H9 (cell line): ENCODE data around the gene NQO1. TPM values are rescaled to one million over a fixed set of nuclear protein-coding genes. Genes with fewer than 3 reads are reported as not detected.
A peak's percentile ranks its signal among the peaks of the same experiment; 100 is the strongest.

Experiments
- DNase-seq: peaks from one replicate; pipeline ENCODE4 v3.0.0-alpha.2; 2017
- H2AFZ ChIP-seq: one replicate; pipeline ENCODE4 v1.6.1; 2013; ENCODE audit warnings: mild to moderate bottlenecking, low read length, control low read depth, moderate library complexity
- H2AK5ac ChIP-seq: 2 replicates; pipeline ENCODE4 v1.6.1; 2013; ENCODE audit warnings: low read length, control low read depth, mixed read lengths; ENCODE audit not compliant: insufficient read length
- H2BK120ac ChIP-seq: one replicate; pipeline ENCODE4 v1.6.1; 2013; ENCODE audit warnings: low read depth, mild to moderate bottlenecking, low read length, control low read depth, inconsistent platforms; ENCODE audit not compliant: poor library complexity, severe bottlenecking
- H2BK12ac ChIP-seq: 2 replicates; pipeline ENCODE4 v1.6.1; 2013; ENCODE audit warnings: low read length, control low read depth, mixed read lengths, low read depth; ENCODE audit not compliant: insufficient read length
- H2BK15ac ChIP-seq: 2 replicates; pipeline ENCODE4 v1.6.1; 2013; ENCODE audit warnings: low read depth, low read length, control low read depth
- H2BK20ac ChIP-seq: one replicate; pipeline ENCODE4 v1.6.1; 2013; ENCODE audit warnings: low read depth, mild to moderate bottlenecking, low read length, control low read depth, inconsistent platforms; ENCODE audit not compliant: poor library complexity, severe bottlenecking
- H2BK5ac ChIP-seq: 2 replicates; pipeline ENCODE4 v1.6.1; 2013; ENCODE audit warnings: low read length, control low read depth, mixed read lengths; ENCODE audit not compliant: insufficient read length
- H3K14ac ChIP-seq: 2 replicates; pipeline ENCODE4 v1.6.1; 2013; ENCODE audit warnings: low read length, control low read depth; ENCODE audit not compliant: insufficient read depth
- H3K18ac ChIP-seq: 2 replicates; pipeline ENCODE4 v1.6.1; 2013; ENCODE audit warnings: low read depth, mild to moderate bottlenecking, mixed read lengths, low read length, control low read depth; ENCODE audit not compliant: insufficient read length
- H3K23ac ChIP-seq: 2 replicates; pipeline ENCODE4 v1.6.1; 2013; ENCODE audit warnings: low read length, control low read depth, mixed read lengths, low read depth; ENCODE audit not compliant: insufficient read length
- H3K23me2 ChIP-seq: 2 replicates; pipeline ENCODE4 v1.6.1; 2013; ENCODE audit warnings: low read depth, mild to moderate bottlenecking, mixed read lengths, low read length, control low read depth; ENCODE audit not compliant: insufficient read length, poor library complexity, severe bottlenecking
- H3K27ac ChIP-seq: 2 replicates; pipeline ENCODE4 v1.5.1; 2013; ENCODE audit warnings: low read length, control low read depth, mixed read lengths, low read depth; ENCODE audit not compliant: insufficient read length
- H3K27me3 ChIP-seq: 2 replicates; pipeline ENCODE4 v1.6.1; 2013; ENCODE audit warnings: low read length, control low read depth, inconsistent platforms; ENCODE audit not compliant: insufficient read depth
- H3K4ac ChIP-seq: 2 replicates; pipeline ENCODE4 v1.6.1; 2013; ENCODE audit warnings: low read depth, mild to moderate bottlenecking, control low read depth, inconsistent platforms, low read length, moderate library complexity
- H3K4me1 ChIP-seq: 2 replicates; pipeline ENCODE4 v1.6.1; 2013; ENCODE audit warnings: low read length, control low read depth, inconsistent platforms; ENCODE audit not compliant: insufficient read depth
- H3K4me2 ChIP-seq: 2 replicates; pipeline ENCODE4 v1.6.1; 2013; ENCODE audit warnings: low read length, control low read depth, mixed read lengths; ENCODE audit not compliant: insufficient read length, insufficient read depth
- H3K56ac ChIP-seq: 2 replicates; pipeline ENCODE4 v1.6.1; 2013; ENCODE audit warnings: low read depth, mild to moderate bottlenecking, mixed read lengths, low read length, control low read depth; ENCODE audit not compliant: insufficient read length
- H3K79me1 ChIP-seq: 2 replicates; pipeline ENCODE4 v1.6.1; 2013; ENCODE audit warnings: low read depth, mild to moderate bottlenecking, moderate library complexity, low read length, control low read depth, inconsistent platforms; ENCODE audit not compliant: insufficient read depth, poor library complexity, severe bottlenecking
- H3K79me2 ChIP-seq: 2 replicates; pipeline ENCODE4 v1.6.1; 2013; ENCODE audit warnings: low read length, control low read depth, inconsistent platforms; ENCODE audit not compliant: insufficient read depth
- H3K9ac ChIP-seq: 2 replicates; pipeline ENCODE4 v1.6.1; 2013; ENCODE audit warnings: low read length, control low read depth, mixed read lengths; ENCODE audit not compliant: insufficient read length; ENCODE audit errors: extremely low read depth
- H3K9me3 ChIP-seq: one replicate; pipeline ENCODE4 v1.6.1; 2013; ENCODE audit warnings: low read depth, low read length, inconsistent platforms; ENCODE audit not compliant: control insufficient read depth
- H3T11ph ChIP-seq: one replicate; pipeline ENCODE4 v1.6.1; 2013; ENCODE audit warnings: mild to moderate bottlenecking, low read length, control low read depth, inconsistent platforms
- H4K20me1 ChIP-seq: one replicate; pipeline ENCODE4 v1.6.1; 2013; ENCODE audit not compliant: control insufficient read depth, insufficient read length, insufficient read depth
- H4K5ac ChIP-seq: 2 replicates; pipeline ENCODE4 v1.6.1; 2013; ENCODE audit warnings: low read depth, mild to moderate bottlenecking, mixed read lengths, low read length, control low read depth; ENCODE audit not compliant: insufficient read length
- H4K8ac ChIP-seq: replicated peaks from 2 replicates; pipeline ENCODE4 v1.6.1; 2013; ENCODE audit warnings: low read length, control low read depth, mixed read lengths, low read depth; ENCODE audit not compliant: insufficient read length
- H4K91ac ChIP-seq: 2 replicates; pipeline ENCODE4 v1.6.1; 2013; ENCODE audit warnings: low read depth, mild to moderate bottlenecking, moderate library complexity, mixed read lengths, low read length, control low read depth; ENCODE audit not compliant: insufficient read length
- H3K27ac Mint-ChIP-seq, 3 experiments: 2 replicates in 2 of 3; 3 replicates in 1 of 3; pipeline ENCODE4 v1.8.0; 2020 to 2021; ENCODE audit warnings: mixed read lengths in 3 of 3, mild to moderate bottlenecking in 1 of 3, moderate library complexity in 1 of 3
- H3K27me3 Mint-ChIP-seq: 2 replicates; pipeline ENCODE4 v1.8.0; 2021; ENCODE audit warnings: low read depth, mild to moderate bottlenecking, moderate library complexity, mixed read lengths
- H3K36me3 Mint-ChIP-seq, 3 experiments: 2 replicates in 2 of 3; 3 replicates in 1 of 3; pipeline ENCODE4 v1.8.0; 2020 to 2021; ENCODE audit warnings: low read depth in 3 of 3, mixed read lengths in 3 of 3; ENCODE audit not compliant: insufficient read depth in 1 of 3
- H3K4me1 Mint-ChIP-seq, 2 experiments: 2 replicates each; pipeline ENCODE4 v1.8.0; 2020; ENCODE audit warnings: mixed read lengths in 2 of 2
- H3K4me3 Mint-ChIP-seq, 2 experiments: 2 replicates in 1 of 2; 3 replicates in 1 of 2; pipeline ENCODE4 v1.8.0; 2020 to 2021; ENCODE audit warnings: mild to moderate bottlenecking in 2 of 2, mixed read lengths in 2 of 2, moderate library complexity in 1 of 2
- H3K9me3 Mint-ChIP-seq, 2 experiments: 2 replicates in 1 of 2; 3 replicates in 1 of 2; pipeline ENCODE4 v1.8.0; 2020; ENCODE audit warnings: mild to moderate bottlenecking in 2 of 2, mixed read lengths in 2 of 2, moderate library complexity in 1 of 2
- CTCF ChIP-seq: fragments of 200-600 bp; sonication (generic); conservative IDR thresholded peaks from 3 replicates; pipeline ENCODE4 v1.8.0; 2021; ENCODE audit warnings: antibody characterized with exemption, mild to moderate bottlenecking
- WGBS: extraction: QIAGEN DNeasy Blood & Tissue Kit; methylation state at CpG from one replicate; pipeline ENCODE4 v1.1.7; 2013; ENCODE audit warnings: missing lambda C conversion rate, low lambda C conversion rate, mixed read lengths; ENCODE audit not compliant: insufficient read length; ENCODE audit errors: extremely low coverage; 5-methylcytosine and 5-hydroxymethylcytosine counted together
- total RNA-seq: library from RNA; stranded (reverse); gene quantifications from 2 replicates; pipeline ENCODE4 v1.2.1, GENCODE V29; 2021

The NQO1 gene
- total RNA-seq, 1 experiment from 2014 or later: 64.6 TPM

GRCh38 chr16:69767459-69768229 is 41.3 kb upstream of the NQO1 start:
- peaks cover 16% of the 10 kb centered on the region; the same call in 1 of the 2 replicates for H3K79me2 ChIP-seq
- DNase-seq: no peak

More at GRCh38 chr16:69767459-69768229, 41.3 kb upstream of the NQO1 start:
- Mint-ChIP-seq H3K27ac (peak overlapping the region in 1 of 3 experiments; percentile 21; a peak in 1 of 7 replicates), H3K36me3 (peaks cover 0 to 2% (median 2%) of the 10 kb centered on the region in 3 experiments; a peak in 4 of 7 replicates), H3K4me1 (peaks cover 8 to 9% of the 10 kb centered on the region in 2 experiments), H3K9me3 (peaks cover 0 to 3% of the 10 kb centered on the region in 2 experiments; a peak in 2 of 5 replicates), H3K4me3 (no peak overlapping the region), H3K27me3 (no peaks in the 10 kb centered on the region)
- WGBS: no CpG with 5 or more reads among the region's 5 CpGs
- no peak for TF ChIP-seq CTCF
- Histone ChIP-seq H3K27ac (no peak overlapping the region), H2BK15ac (no peak overlapping the region), H3K18ac (no peak overlapping the region), H2AFZ (no peak overlapping the region), H3K79me1 (peaks cover 4% of the 10 kb centered on the region), H3K56ac (no peak overlapping the region), H3K4ac (no peak overlapping the region), H3K9me3 (no peaks in the 10 kb centered on the region), H4K8ac (no peak overlapping the region), H4K20me1 (no peaks in the 10 kb centered on the region), H2BK120ac (no peak overlapping the region), H3K4me1 (no peaks in the 10 kb centered on the region), H3K27me3 (no peaks in the 10 kb centered on the region), H2BK12ac (no peak overlapping the region), H3K4me2 (no peak overlapping the region), H4K5ac (no peak overlapping the region), H3K14ac (no peak overlapping the region), H2BK5ac (no peak overlapping the region), H2AK5ac (no peak overlapping the region), H3K9ac (no peak overlapping the region), H2BK20ac (no peak overlapping the region), H3T11ph (no peak overlapping the region), H3K23ac (no peak overlapping the region), H3K23me2 (peaks cover 4% of the 10 kb centered on the region), H4K91ac (no peak overlapping the region)
